ENCODE results near the gene MTFR2. TPM values are rescaled to one million over a fixed set of nuclear protein-coding genes. Genes with fewer than 3 reads are reported as not detected.

MTFR2 gene
- total and polyA plus RNA-seq, 2 experiments from 2014 or later, result 2.5 TPM; not detected in 1

GRCh38 chr6:136192902-136193301 is 57.2 kb downstream of the MTFR2 start:
- H3K27me3 ChIP-seq (replicated peaks; ENCODE audit: insufficient read depth), result no peaks in the 10 kb centered on the region
- no peak overlapping the region for H3K9ac ChIP-seq
- 83 to 84% methylated on average over 6 of the region's 6 CpGs for WGBS, 2 experiments (ENCODE audit: low coverage in 1 of 2, low lambda C conversion rate in 2 of 2, missing lambda C conversion rate in 2 of 2)
- peaks cover 11% of the 10 kb centered on the region; the same call in 1 of the 2 replicates for H3K36me3 ChIP-seq (ENCODE audit: low read depth)
- H3K9me3 ChIP-seq (ENCODE audit: low read depth), result no peaks in the 10 kb centered on the region
- no peaks in the 10 kb centered on the region for H4K20me1 ChIP-seq (ENCODE audit: insufficient read depth)
- no peak overlapping the region for H3K4me2 ChIP-seq (ENCODE audit: unreplicated experiment)
- H2AFZ ChIP-seq, result no peak overlapping the region
- DNase-seq, result no peak
- H3K4me3 ChIP-seq, result no peak overlapping the region
- in situ Hi-C loops (cut with MboI), result no loop called here
- no peaks in the 10 kb centered on the region for H3K4me1 ChIP-seq (ENCODE audit: insufficient read depth)
- no peaks in the 10 kb centered on the region for H3K9me2 ChIP-seq (ENCODE audit: insufficient read depth)
- H3F3A ChIP-seq (ENCODE audit: insufficient read depth), result peaks cover 2% of the 10 kb centered on the region; the same call in 1 of the 2 replicates
- H3K79me2 ChIP-seq (ENCODE audit: insufficient read depth), result no peaks in the 10 kb centered on the region
- no peak overlapping the region for H3K27ac ChIP-seq
- no peak for TF ChIP-seq EZH2 (IDR thresholded peaks at IDR 0.05; ENCODE audit: insufficient read depth, poor library complexity, severe bottlenecking)
- TF ChIP-seq EZH2phosphoT487 (IDR thresholded peaks at IDR 0.05; ENCODE audit: insufficient read depth, low read depth), result no peak

DNA sequence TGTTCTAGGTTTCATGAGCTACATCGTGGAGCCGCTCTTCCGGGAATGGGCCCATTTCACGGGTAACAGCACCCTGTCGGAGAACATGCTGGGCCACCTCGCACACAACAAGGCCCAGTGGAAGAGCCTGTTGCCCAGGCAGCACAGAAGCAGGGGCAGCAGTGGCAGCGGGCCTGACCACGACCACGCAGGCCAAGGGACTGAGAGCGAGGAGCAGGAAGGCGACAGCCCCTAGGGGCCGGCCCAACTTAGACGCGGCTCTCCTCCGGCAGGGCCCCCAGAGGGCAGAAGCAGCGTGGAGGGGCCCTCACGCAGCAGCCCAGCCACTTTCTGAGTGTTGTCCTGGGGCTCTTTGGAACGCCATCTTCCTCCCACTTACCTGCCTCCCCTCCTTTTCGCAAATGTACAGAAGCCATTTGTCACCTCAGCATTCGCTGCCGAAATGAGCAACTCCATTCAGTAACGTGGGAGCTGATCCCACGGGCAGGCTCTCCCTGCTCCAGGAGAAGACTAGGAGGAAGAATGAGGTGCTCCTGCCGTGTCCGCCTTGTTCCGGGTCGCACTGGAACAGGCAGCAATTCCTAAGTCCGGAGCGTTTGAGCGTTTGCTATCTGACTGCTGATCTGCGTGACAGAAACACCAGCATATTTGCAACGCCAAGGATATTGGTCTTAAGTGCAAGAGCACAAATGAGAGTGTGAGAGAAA is 58.4 kb downstream of the MTFR2 start:
- H3K9ac ChIP-seq, result no peak overlapping the region
- peaks cover 11% of the 10 kb centered on the region; the same call in 1 of the 2 replicates for H3K36me3 ChIP-seq (ENCODE audit: low read depth)
- DNase-seq, result no peak
- H4K20me1 ChIP-seq (ENCODE audit: insufficient read depth), result no peaks in the 10 kb centered on the region
- H2AFZ ChIP-seq, result no peak overlapping the region
- H3F3A ChIP-seq (ENCODE audit: insufficient read depth), result no peaks in the 10 kb centered on the region
- 92 to 94% methylated on average over 32 of the region's 32 CpGs for WGBS, 2 experiments (ENCODE audit: low coverage in 1 of 2, low lambda C conversion rate in 2 of 2, missing lambda C conversion rate in 2 of 2)
- H3K79me2 ChIP-seq (ENCODE audit: insufficient read depth), result no peaks in the 10 kb centered on the region
- no peaks in the 10 kb centered on the region for H3K9me3 ChIP-seq (ENCODE audit: low read depth)
- in situ Hi-C loops (cut with MboI), result no loop called here
- H3K4me3 ChIP-seq, result no peak overlapping the region
- no peak overlapping the region for H3K4me2 ChIP-seq (ENCODE audit: unreplicated experiment)
- H3K27me3 ChIP-seq (replicated peaks; ENCODE audit: insufficient read depth), result no peaks in the 10 kb centered on the region
- no peaks in the 10 kb centered on the region for H3K9me2 ChIP-seq (ENCODE audit: insufficient read depth)
- TF ChIP-seq EZH2phosphoT487 (IDR thresholded peaks at IDR 0.05; ENCODE audit: insufficient read depth, low read depth) (no peak), EZH2 (IDR thresholded peaks at IDR 0.05; ENCODE audit: insufficient read depth, poor library complexity, severe bottlenecking) (no peak)
- no peak overlapping the region for H3K27ac ChIP-seq
- H3K4me1 ChIP-seq (ENCODE audit: insufficient read depth), result no peaks in the 10 kb centered on the region

DNA sequence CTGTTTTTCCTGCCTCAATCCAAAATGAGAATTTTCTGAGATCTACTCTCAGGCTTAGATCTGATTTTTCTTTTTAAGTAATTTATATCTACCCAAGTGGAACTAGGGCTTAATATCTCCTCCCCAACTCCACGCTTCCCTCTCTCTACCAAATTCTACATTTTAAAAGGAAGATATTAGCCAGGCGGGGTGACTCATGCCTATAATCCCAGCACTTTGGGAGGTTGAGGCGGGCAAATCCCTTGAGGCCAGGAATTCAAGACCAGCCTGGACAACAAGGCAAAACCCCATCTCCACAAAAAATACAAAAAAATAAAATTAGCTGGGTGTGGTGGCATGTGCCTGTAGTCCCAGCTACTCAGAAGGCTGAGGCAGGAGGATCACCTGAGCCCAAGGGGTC is 61.0 kb downstream of the MTFR2 start:
- WGBS, 2 experiments (ENCODE audit: low coverage in 1 of 2, low lambda C conversion rate in 2 of 2, missing lambda C conversion rate in 2 of 2), result 95 to 99% methylated on average over 3 of the region's 3 CpGs
- no peak overlapping the region for H3K27ac ChIP-seq
- no peaks in the 10 kb centered on the region for H3K79me2 ChIP-seq (ENCODE audit: insufficient read depth)
- H4K20me1 ChIP-seq (ENCODE audit: insufficient read depth), result no peaks in the 10 kb centered on the region
- in situ Hi-C loops (cut with MboI), result no loop called here
- H3K4me1 ChIP-seq (ENCODE audit: insufficient read depth), result no peaks in the 10 kb centered on the region
- H2AFZ ChIP-seq, result no peak overlapping the region
- H3K36me3 ChIP-seq (ENCODE audit: low read depth), result peaks cover 11% of the 10 kb centered on the region; the same call in 1 of the 2 replicates
- H3K4me2 ChIP-seq (ENCODE audit: unreplicated experiment), result no peak overlapping the region
- DNase-seq, result no peak
- TF ChIP-seq EZH2phosphoT487 (IDR thresholded peaks at IDR 0.05; ENCODE audit: insufficient read depth, low read depth) (no peak), EZH2 (IDR thresholded peaks at IDR 0.05; ENCODE audit: insufficient read depth, poor library complexity, severe bottlenecking) (no peak)
- H3K9ac ChIP-seq, result no peak overlapping the region
- no peaks in the 10 kb centered on the region for H3K9me3 ChIP-seq (ENCODE audit: low read depth)
- no peaks in the 10 kb centered on the region for H3K9me2 ChIP-seq (ENCODE audit: insufficient read depth)
- no peaks in the 10 kb centered on the region for H3K27me3 ChIP-seq (replicated peaks; ENCODE audit: insufficient read depth)
- no peak overlapping the region for H3K4me3 ChIP-seq
- H3F3A ChIP-seq (ENCODE audit: insufficient read depth), result no peaks in the 10 kb centered on the region

GRCh38 chr6:136188486-136188885 is 61.6 kb downstream of the MTFR2 start:
- Histone ChIP-seq H3K9ac (no peak overlapping the region), H3K4me1 (ENCODE audit: insufficient read depth) (no peaks in the 10 kb centered on the region), H3F3A (ENCODE audit: insufficient read depth) (no peaks in the 10 kb centered on the region), H3K4me3 (no peak overlapping the region), H3K4me2 (ENCODE audit: unreplicated experiment) (no peak overlapping the region), H3K27ac (no peak overlapping the region), H4K20me1 (ENCODE audit: insufficient read depth) (no peaks in the 10 kb centered on the region), H2AFZ (no peak overlapping the region), H3K36me3 (ENCODE audit: low read depth) (peaks cover 7% of the 10 kb centered on the region; the same call in 1 of the 2 replicates), H3K27me3 (replicated peaks; ENCODE audit: insufficient read depth) (no peaks in the 10 kb centered on the region), H3K79me2 (ENCODE audit: insufficient read depth) (no peaks in the 10 kb centered on the region), H3K9me2 (ENCODE audit: insufficient read depth) (no peaks in the 10 kb centered on the region), H3K9me3 (ENCODE audit: low read depth) (no peaks in the 10 kb centered on the region)
- TF ChIP-seq EZH2phosphoT487 (IDR thresholded peaks at IDR 0.05; ENCODE audit: insufficient read depth, low read depth), result no peak
- no peak for TF ChIP-seq EZH2 (IDR thresholded peaks at IDR 0.05; ENCODE audit: insufficient read depth, poor library complexity, severe bottlenecking)
- WGBS, 2 experiments (ENCODE audit: low coverage in 1 of 2, low lambda C conversion rate in 2 of 2, missing lambda C conversion rate in 2 of 2), result 78% methylated on average over 2 of the region's 2 CpGs
- in situ Hi-C loops (cut with MboI), result no loop called here
- no peak for DNase-seq

Data from GM23248 (cell line).